Measurements from ENCODE around the gene TEX101.
"Not testable (repeated sequence)": the region's sequence is repeated elsewhere in the genome, so short reads cannot be mapped to it uniquely, and the experiment has no call there.

Gene TEX101

GRCh38 chr19:43414554-43414953, at the start of gene TEX101:
Gene TEX101, plus strand, starts transcription at chr19:43414890. Its CDS starts 1,030 bp downstream, at chr19:43415920.
- no peak for DNase-seq

GRCh38 chr19:43365677-43366076, 49.0 kb upstream of the TEX101 start:
- DNase-seq: not testable (repeated sequence)

GRCh38 chr19:43367822-43368221, 46.9 kb upstream of the TEX101 start:
- DNase-seq: no peak

GRCh38 chr19:43368897-43369296, 45.8 kb upstream of the TEX101 start:
- DNase-seq: not testable (repeated sequence)

GRCh38 chr19:43371909-43372308, 42.8 kb upstream of the TEX101 start:
- DNase-seq: no peak

- DNase-seq: no peak
These were observed 42.2 kb upstream of the TEX101 start for GRCh38 chr19:43372462-43372861.

GRCh38 chr19:43377624-43378023, 37.1 kb upstream of the TEX101 start:
- DNase-seq: not testable (repeated sequence)

GRCh38 chr19:43380008-43380407, 34.7 kb upstream of the TEX101 start:
- no peak for DNase-seq

- no peak for DNase-seq
These were observed 33.8 kb upstream of the TEX101 start for GRCh38 chr19:43380771-43381386.

- not testable (repeated sequence) for DNase-seq
These were observed 32.0 kb upstream of the TEX101 start for GRCh38 chr19:43382586-43383216.

- DNase-seq: not testable (repeated sequence)
These were observed 31.4 kb upstream of the TEX101 start for GRCh38 chr19:43383254-43383653.

- not testable (repeated sequence) for DNase-seq
These were observed 30.9 kb upstream of the TEX101 start for GRCh38 chr19:43383759-43384158.

- DNase-seq: not testable (repeated sequence)
These were observed 23.7 kb upstream of the TEX101 start for GRCh38 chr19:43390903-43391551.

GRCh38 chr19:43391552-43391935, 23.1 kb upstream of the TEX101 start:
- not testable (repeated sequence) for DNase-seq

- DNase-seq: not testable (repeated sequence)
These were observed 21.2 kb upstream of the TEX101 start for GRCh38 chr19:43393501-43393900.

- no peak for DNase-seq
These were observed 19.1 kb upstream of the TEX101 start for GRCh38 chr19:43395561-43395960.

GRCh38 chr19:43406297-43406696, 8.4 kb upstream of the TEX101 start:
- no peak for DNase-seq

GRCh38 chr19:43407416-43408005, 7.2 kb upstream of the TEX101 start:
- no peak for DNase-seq

- no peak for DNase-seq
These were observed 6.6 kb upstream of the TEX101 start for GRCh38 chr19:43408043-43408442.

GRCh38 chr19:43409415-43409814, 5.3 kb upstream of the TEX101 start:
- DNase-seq: no peak

GRCh38 chr19:43412441-43412840, 2.2 kb upstream of the TEX101 start:
- no peak for DNase-seq

GRCh38 chr19:43416951-43417623, 2.4 kb downstream of the TEX101 start:
- no peak for DNase-seq

- DNase-seq: no peak
These were observed 6.3 kb downstream of the TEX101 start for GRCh38 chr19:43420954-43421353.
